OCI-LY3 (cell line): ENCODE measurements around the gene FLII.

Experiments
- H2AFZ ChIP-seq: fragments of 200-600, 300-600 bp; shearing (Covaris generic); 2 replicates; pipeline ENCODE4 v1.6.0; 2014; ENCODE audit warnings: antibody characterized with exemption, low read depth, low read length
- H3K27ac ChIP-seq: fragments of 200-600, 300-600 bp; sonication (generic); 2 replicates; pipeline ENCODE4 v1.5.1; 2014; ENCODE audit warnings: mild to moderate bottlenecking, low read length, moderate library complexity, mixed read lengths
- H3K27me3 ChIP-seq: fragments of 200-600, 300-600 bp; sonication (generic); 2 replicates; pipeline ENCODE4 v1.6.1; 2014; ENCODE audit warnings: low read depth, low read length, mixed read lengths
- H3K36me3 ChIP-seq: fragments of 200-600, 300-600 bp; sonication (generic); replicated peaks from 2 replicates; pipeline ENCODE3; 2014; ENCODE audit warnings: low read depth, low read length, mixed read lengths
- H3K4me1 ChIP-seq: fragments of 300-600, 200-600 bp; sonication (generic); 2 replicates; pipeline ENCODE4 v1.6.1; 2014; ENCODE audit warnings: low read length, mixed read lengths
- H3K4me2 ChIP-seq: fragments of 200-600, 300-600 bp; sonication (generic); 2 replicates; pipeline ENCODE4 v1.6.1; 2014; ENCODE audit warnings: low read length, mixed read lengths
- H3K4me3 ChIP-seq: fragments of 300-600, 200-600 bp; sonication (generic); 2 replicates; pipeline ENCODE4 v1.5.1; 2014; ENCODE audit warnings: antibody characterized with exemption, mild to moderate bottlenecking, low read length, moderate library complexity
- H3K79me2 ChIP-seq: fragments of 300-600, 200-600 bp; shearing (Covaris generic); 2 replicates; pipeline ENCODE4 v1.6.1; 2014; ENCODE audit warnings: mild to moderate bottlenecking, low read length, mixed read lengths
- H3K9ac ChIP-seq: fragments of 300-600, 200-600 bp; shearing (Covaris generic); 2 replicates; pipeline ENCODE4 v1.6.0; 2014; ENCODE audit warnings: mild to moderate bottlenecking, low read length, moderate library complexity
- H3K9me3 ChIP-seq: fragments of 200-600, 300-600 bp; shearing (Covaris generic); 2 replicates; pipeline ENCODE4 v1.6.1; 2014; ENCODE audit warnings: low read length, mixed read lengths; ENCODE audit not compliant: insufficient read depth
- H4K20me1 ChIP-seq: fragments of 200-600, 300-600 bp; sonication (generic); 2 replicates; pipeline ENCODE4 v1.6.1; 2016; ENCODE audit warnings: low read length, mixed read lengths; ENCODE audit not compliant: insufficient read depth
- EZH2phosphoT487 ChIP-seq: fragments of 200-600 bp; shearing (Covaris generic); IDR thresholded peaks from 2 replicates; pipeline ENCODE4 v1.6.1; 2018; ENCODE audit warnings: antibody characterized with exemption, mixed run types, low read depth
- TF ChIP-seq, protein P1 (sequence below): fragments of 200-600, 300-600 bp; sonication (generic); IDR thresholded peaks from 2 replicates; pipeline ENCODE4 v1.5.1; 2014; ENCODE audit warnings: antibody characterized with exemption, low read length, low read depth

The FLII gene

DNA sequence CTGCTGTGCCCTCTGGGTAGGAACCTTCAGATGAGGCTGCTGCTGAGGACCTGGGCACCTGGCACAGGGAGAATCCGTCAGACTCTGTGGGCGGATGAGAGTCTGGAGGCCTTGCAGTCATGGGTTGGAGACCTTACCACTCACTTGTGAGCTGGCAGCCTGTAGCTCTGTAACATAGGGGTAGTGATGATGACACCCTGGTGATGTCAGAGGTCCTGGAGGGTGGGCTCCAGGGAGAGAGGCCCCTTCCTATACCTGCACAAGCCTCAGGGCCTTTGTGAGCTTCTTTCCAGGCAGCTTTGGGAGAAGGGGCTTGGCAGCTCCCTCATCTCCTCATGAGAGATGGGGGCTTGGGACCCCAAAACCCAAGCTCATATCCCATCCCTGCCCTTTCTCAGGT, 3.6 kb upstream of the FLII start:
- no peak for TF ChIP-seq EZH2phosphoT487
- TF ChIP-seq, protein P1, sequence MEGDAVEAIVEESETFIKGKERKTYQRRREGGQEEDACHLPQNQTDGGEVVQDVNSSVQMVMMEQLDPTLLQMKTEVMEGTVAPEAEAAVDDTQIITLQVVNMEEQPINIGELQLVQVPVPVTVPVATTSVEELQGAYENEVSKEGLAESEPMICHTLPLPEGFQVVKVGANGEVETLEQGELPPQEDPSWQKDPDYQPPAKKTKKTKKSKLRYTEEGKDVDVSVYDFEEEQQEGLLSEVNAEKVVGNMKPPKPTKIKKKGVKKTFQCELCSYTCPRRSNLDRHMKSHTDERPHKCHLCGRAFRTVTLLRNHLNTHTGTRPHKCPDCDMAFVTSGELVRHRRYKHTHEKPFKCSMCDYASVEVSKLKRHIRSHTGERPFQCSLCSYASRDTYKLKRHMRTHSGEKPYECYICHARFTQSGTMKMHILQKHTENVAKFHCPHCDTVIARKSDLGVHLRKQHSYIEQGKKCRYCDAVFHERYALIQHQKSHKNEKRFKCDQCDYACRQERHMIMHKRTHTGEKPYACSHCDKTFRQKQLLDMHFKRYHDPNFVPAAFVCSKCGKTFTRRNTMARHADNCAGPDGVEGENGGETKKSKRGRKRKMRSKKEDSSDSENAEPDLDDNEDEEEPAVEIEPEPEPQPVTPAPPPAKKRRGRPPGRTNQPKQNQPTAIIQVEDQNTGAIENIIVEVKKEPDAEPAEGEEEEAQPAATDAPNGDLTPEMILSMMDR: no peak
- no peak overlapping the region for H3K27ac ChIP-seq

DNA sequence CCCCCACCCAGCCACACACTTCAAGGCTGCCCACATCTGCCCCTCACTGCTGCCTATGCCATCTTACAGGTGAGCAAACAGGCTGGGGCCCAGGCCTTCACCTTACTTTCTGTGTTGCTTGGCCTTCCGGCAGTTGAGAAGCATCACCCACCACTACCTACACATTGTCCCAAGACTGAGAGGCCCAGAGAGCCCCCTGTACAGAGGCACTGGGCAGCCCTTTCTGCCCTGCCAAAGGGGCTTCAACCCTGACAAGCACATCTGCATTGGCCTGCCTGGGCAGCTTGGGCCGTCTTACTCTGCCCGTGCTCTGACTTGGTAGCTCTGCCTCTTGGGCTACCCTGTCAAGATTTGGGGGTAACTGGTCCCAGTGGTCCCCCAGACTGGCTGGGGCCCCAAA, 3.1 kb upstream of the FLII start:
- Histone ChIP-seq H2AFZ (no peak overlapping the region), H3K27ac (no peak overlapping the region)
- TF ChIP-seq, protein P1: no peak
- no peak for TF ChIP-seq EZH2phosphoT487

More for the DNA sequence above, 3.6 kb upstream of the FLII start:
- Histone ChIP-seq H3K9me3 (no peaks in the 10 kb centered on the region), H2AFZ (no peak overlapping the region), H4K20me1 (no peaks in the 10 kb centered on the region), H3K4me2 (no peak overlapping the region), H3K27me3 (no peaks in the 10 kb centered on the region), H3K4me3 (no peak overlapping the region), H3K9ac (no peak overlapping the region), H3K36me3 (no peaks in the 10 kb centered on the region), H3K4me1 (peaks cover 8% of the 10 kb centered on the region), H3K79me2 (peaks cover 12% of the 10 kb centered on the region; the same call in 1 of the 2 replicates)

DNA sequence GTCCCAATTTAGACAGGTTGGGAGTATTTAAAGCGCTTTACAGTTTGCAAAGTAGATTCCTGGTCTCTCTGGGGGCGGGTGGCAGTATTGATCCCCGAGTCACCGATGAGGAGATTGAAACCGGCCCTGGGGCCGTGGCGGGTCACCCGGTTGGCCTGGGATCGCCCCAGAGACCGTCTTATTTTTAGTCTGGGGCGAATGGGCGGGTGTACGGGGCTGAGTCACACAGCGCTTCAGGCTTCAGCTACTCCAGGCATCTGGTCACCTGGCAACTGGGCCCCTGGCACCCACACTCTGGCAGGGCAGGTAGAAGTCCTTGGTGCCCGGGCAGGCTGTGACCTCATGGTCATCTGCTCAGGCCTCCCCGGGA, 2.6 kb upstream of the FLII start:
- no peaks in the 10 kb centered on the region for H3K36me3 ChIP-seq
- H3K4me2 ChIP-seq: peak overlapping the region; percentile 63
- H2AFZ ChIP-seq: no peak overlapping the region
- no peaks in the 10 kb centered on the region for H4K20me1 ChIP-seq
- no peaks in the 10 kb centered on the region for H3K9me3 ChIP-seq
- H3K9ac ChIP-seq: peak overlapping the region; percentile 70
- peak overlapping the region; percentile 82 for H3K4me3 ChIP-seq
- H3K27me3 ChIP-seq: no peaks in the 10 kb centered on the region
- H3K79me2 ChIP-seq: peaks cover 12% of the 10 kb centered on the region; the same call in 1 of the 2 replicates
- H3K27ac ChIP-seq: peak overlapping the region; percentile 47; the same call in 1 of the 2 replicates
- peaks cover 10% of the 10 kb centered on the region for H3K4me1 ChIP-seq
- no peak for TF ChIP-seq EZH2phosphoT487
- TF ChIP-seq, protein P1: no peak

More for the DNA sequence above, 3.1 kb upstream of the FLII start:
- Histone ChIP-seq H3K9ac (no peak overlapping the region), H3K79me2 (peaks cover 12% of the 10 kb centered on the region; the same call in 1 of the 2 replicates), H3K27me3 (no peaks in the 10 kb centered on the region), H3K4me2 (peak overlapping the region; percentile 63), H3K36me3 (no peaks in the 10 kb centered on the region), H3K4me3 (peak overlapping the region; percentile 82), H4K20me1 (no peaks in the 10 kb centered on the region), H3K4me1 (peaks cover 10% of the 10 kb centered on the region), H3K9me3 (no peaks in the 10 kb centered on the region)

DNA sequence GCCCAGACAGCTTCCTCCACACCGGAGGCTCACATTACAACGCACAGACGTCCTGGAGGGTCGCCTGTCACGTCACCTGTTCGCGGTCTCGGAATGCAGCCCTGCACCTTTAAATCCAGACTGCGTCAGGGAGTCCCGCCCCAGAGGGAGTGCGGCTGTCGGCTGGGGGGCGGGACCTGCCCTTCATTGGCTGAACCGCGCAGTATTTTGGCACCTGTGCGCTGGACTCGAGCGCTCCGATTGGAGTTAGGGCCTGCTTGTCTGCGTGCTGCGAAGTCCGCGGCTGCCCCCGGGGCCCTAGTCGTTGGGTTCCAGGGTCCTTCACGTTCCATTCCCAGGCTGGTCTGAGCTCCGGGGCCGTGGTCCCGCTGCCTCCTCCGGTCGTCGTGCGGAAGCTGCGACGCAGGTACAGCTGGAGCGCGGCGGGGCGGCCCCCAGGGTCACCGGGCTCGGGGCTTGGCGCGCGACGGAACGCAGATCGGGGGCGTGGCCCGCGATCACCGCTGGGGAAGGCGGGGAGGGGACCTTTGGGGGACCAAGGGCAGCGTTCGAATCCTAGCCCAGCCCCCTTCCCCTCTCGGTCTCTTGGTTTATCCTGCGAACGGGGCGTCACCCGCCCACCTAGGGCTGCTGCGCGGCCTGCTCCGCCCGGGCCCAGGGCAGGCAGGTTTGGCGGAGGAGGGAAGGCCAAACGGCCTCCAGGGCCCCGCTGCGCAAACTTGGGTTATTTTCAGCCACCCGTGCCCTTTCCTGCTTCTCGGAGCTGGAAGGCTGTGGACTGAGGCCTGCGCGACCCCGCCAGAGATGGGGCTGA, 2.0 kb upstream of the FLII start, which contains the start of gene MIEF2:
MIEF2 (plus strand) TSS at position 331 of the 814 bp plus-strand sequence. CDS start 2,059 bp downstream, outside the sequence.
- TF ChIP-seq EZH2phosphoT487: no peak
- TF ChIP-seq, protein P1: no peak
- no peaks in the 10 kb centered on the region for H3K36me3 ChIP-seq
- no peak within 1 kb of the TSS; the same call in 1 of the 2 replicates for H2AFZ ChIP-seq
- no peaks in the 10 kb centered on the region for H3K9me3 ChIP-seq
- H3K4me1 ChIP-seq: peaks cover 10% of the 10 kb centered on the region
- H3K27ac ChIP-seq: peak within 1 kb of the TSS; percentile 47
- H3K9ac ChIP-seq: peak within 1 kb of the TSS; percentile 70
- no peaks in the 10 kb centered on the region for H3K27me3 ChIP-seq
- no peaks in the 10 kb centered on the region for H4K20me1 ChIP-seq
- H3K4me2 ChIP-seq: peak within 1 kb of the TSS; percentile 77
- peak within 1 kb of the TSS; percentile 82 for H3K4me3 ChIP-seq
- H3K79me2 ChIP-seq: peaks cover 12% of the 10 kb centered on the region; the same call in 1 of the 2 replicates
